ENCODE measurements around the gene PTPRN2. TPM values are rescaled to one million over a fixed set of nuclear protein-coding genes. Genes with fewer than 3 reads are reported as not detected.

PTPRN2 gene
- total and polyA plus RNA-seq, 2 of the 13 experiments (the other 11 are each of a cell fraction or from before 2014, with no cell fraction given), result 2.5 to 24.2 TPM

- H3K9me3 ChIP-seq (ENCODE audit: low read length), result peaks cover 21% of the 10 kb centered on the region
Measured at GRCh38 chr7:158382363-158383254, 205.0 kb downstream of the PTPRN2 start.

More at GRCh38 chr7:158382363-158383254, 205.0 kb downstream of the PTPRN2 start:
- no peak overlapping the region for H3K9ac ChIP-seq (ENCODE audit: insufficient read depth, low read depth, low read length)
- CTCF ChIA-PET (ENCODE audit: low intra/inter-chr PET ratio, low total read pairs), result no interaction called here
- no peak for FAIRE-seq
- no peak overlapping the region for H3K4me3 ChIP-seq (replicated peaks in 1 of 3; ENCODE audit: insufficient read depth in 1 of 3, low read depth in 2 of 3, low read length in 3 of 3)
- in situ Hi-C loops (cut with HindIII; ENCODE audit: extremely low pct_ligation_motif_present, low pct_unique_long_range_greater_than_20kb) (no loop called here), intact Hi-C loops (cut with micrococcal nuclease; ENCODE audit: unreplicated experiment) (no loop called here)
- no peak overlapping the region for H3K27ac ChIP-seq (ENCODE audit: extremely low read length, insufficient read depth, low read length)
- no peak overlapping the region for H2AFZ ChIP-seq (ENCODE audit: low read length)
- no peak for TF ChIP-seq SPEN (CRISPR knock-in tag; IDR thresholded peaks at IDR 0.05; ENCODE audit: low read depth)
- no peak for TF ChIP-seq MLLT10 (CRISPR knock-in tag; IDR thresholded peaks at IDR 0.05)
- TF ChIP-seq PRDM4 (CRISPR knock-in tag; IDR thresholded peaks at IDR 0.05; ENCODE audit: borderline replicate concordance), result no peak
- no peak for TF ChIP-seq RBM22 (optimal IDR thresholded peaks at IDR 0.05; ENCODE audit: low read length)
- peaks cover 12% of the 10 kb centered on the region for H3K4me1 ChIP-seq (ENCODE audit: insufficient read depth, low read length)
- POLR2A ChIA-PET, result no interaction called here
- no peaks in the 10 kb centered on the region for H3K36me3 ChIP-seq (replicated peaks in 1 of 2; ENCODE audit: control insufficient read depth in 1 of 2, insufficient read depth in 2 of 2, low read length in 2 of 2)
- peaks cover 70% of the 10 kb centered on the region for H4K20me1 ChIP-seq (ENCODE audit: insufficient read depth, low read length)
- no peaks in the 10 kb centered on the region for H3K79me2 ChIP-seq (ENCODE audit: insufficient read depth, low read length)
- no peak for DNase-seq (ENCODE audit: low spot score)
- no peak overlapping the region for H3K4me2 ChIP-seq (ENCODE audit: low read depth, low read length)
- ATAC-seq, result no peak
- no peaks in the 10 kb centered on the region for H3K27me3 ChIP-seq (ENCODE audit: control insufficient read depth in 1 of 2, insufficient read depth in 2 of 2, low read length in 2 of 2)
- WGBS (ENCODE audit: low lambda C conversion rate), result 56% methylated on average over 10 of the region's 10 CpGs
- no TSS peak for BruUV-seq (replicated peaks)
